GM23338 (cell line): ENCODE measurements around the gene IFNA17. TPM values are rescaled to one million over a fixed set of nuclear protein-coding genes. Genes with fewer than 3 reads are reported as not detected.

Experiments used
- ATAC-seq: fragments of 200-7000 bp; cut with Tn5 transposase; 3 replicates; pipeline ENCODE4 v1.9.1; 2020
- DNase-seq: peaks from one replicate; pipeline ENCODE4 v3.0.0-alpha.2; 2015; ENCODE audit warnings: low spot score
- H2AFZ ChIP-seq: fragments of 200-600 bp; sonication (generic); 2 replicates; pipeline ENCODE4 v1.8.0; 2016; ENCODE audit warnings: antibody characterized with exemption, mild to moderate bottlenecking, moderate library complexity
- H3F3A ChIP-seq: fragments of 200-600 bp; sonication (generic); replicated peaks from 2 replicates; pipeline ENCODE4 v1.8.0; 2017; ENCODE audit warnings: antibody characterized with exemption, mixed run types, low read depth
- H3K27ac ChIP-seq: fragments of 200-600 bp; sonication (generic); 2 replicates; pipeline ENCODE4 v1.6.1; 2016; ENCODE audit warnings: low read depth
- H3K27me3 ChIP-seq: fragments of 200-600 bp; sonication (generic); 2 replicates; pipeline ENCODE4 v1.8.0; 2016; ENCODE audit warnings: mild to moderate bottlenecking, mixed run types, moderate library complexity; ENCODE audit not compliant: insufficient read depth
- H3K36me3 ChIP-seq: fragments of 200-600 bp; sonication (generic); 2 replicates; pipeline ENCODE4 v1.8.0; 2016; ENCODE audit warnings: mild to moderate bottlenecking; ENCODE audit not compliant: insufficient read depth
- H3K4me1 ChIP-seq: fragments of 200-600 bp; sonication (generic); 2 replicates; pipeline ENCODE4 v1.8.0; 2016; ENCODE audit warnings: mild to moderate bottlenecking, moderate library complexity; ENCODE audit not compliant: insufficient read depth
- H3K4me2 ChIP-seq: fragments of 200-600 bp; sonication (generic); 2 replicates; pipeline ENCODE4 v1.7.1; 2017; ENCODE audit warnings: mixed run types
- H3K4me3 ChIP-seq: fragments of 200-600 bp; sonication (generic); 2 replicates; pipeline ENCODE4 v1.6.1; 2016; ENCODE audit warnings: mixed run types
- H3K79me2 ChIP-seq: fragments of 200-600 bp; sonication (generic); replicated peaks from 2 replicates; pipeline ENCODE4 v1.8.0; 2017; ENCODE audit warnings: mild to moderate bottlenecking; ENCODE audit not compliant: insufficient read depth
- H3K9me2 ChIP-seq: fragments of 200-600 bp; sonication (generic); 2 replicates; pipeline ENCODE4 v1.8.0; 2017; ENCODE audit not compliant: insufficient read depth
- H4K20me1 ChIP-seq: fragments of 200-600 bp; sonication (generic); replicated peaks from 2 replicates; pipeline ENCODE4 v1.8.0; 2017; ENCODE audit warnings: mild to moderate bottlenecking; ENCODE audit not compliant: insufficient read depth
- H3K27ac Mint-ChIP-seq: 2 replicates; pipeline ENCODE4 v1.8.0; 2020; ENCODE audit warnings: inconsistent platforms, mild to moderate bottlenecking, moderate library complexity, mixed read lengths
- H3K27me3 Mint-ChIP-seq: 3 replicates; pipeline ENCODE4 v1.8.0; 2022; ENCODE audit warnings: low read depth, mild to moderate bottlenecking, moderate library complexity, mixed read lengths, inconsistent platforms; ENCODE audit not compliant: insufficient read depth, poor library complexity
- H3K36me3 Mint-ChIP-seq: 3 replicates; pipeline ENCODE4 v1.8.0; 2021; ENCODE audit warnings: low read depth, mild to moderate bottlenecking, inconsistent platforms, moderate library complexity, mixed read lengths
- H3K4me1 Mint-ChIP-seq: 3 replicates; pipeline ENCODE4 v1.8.0; 2020; ENCODE audit warnings: mild to moderate bottlenecking, inconsistent platforms, mixed read lengths
- H3K4me3 Mint-ChIP-seq: 3 replicates; pipeline ENCODE4 v1.8.0; 2021; ENCODE audit warnings: moderate library complexity, mild to moderate bottlenecking, inconsistent platforms, mixed read lengths
- H3K9me3 Mint-ChIP-seq: 3 replicates; pipeline ENCODE4 v1.8.0; 2020; ENCODE audit warnings: moderate library complexity, mild to moderate bottlenecking, inconsistent platforms, mixed read lengths
- CREB1 ChIP-seq: fragments of 250-450 bp; sonication (Bioruptor Pico); IDR thresholded peaks from 2 replicates; pipeline ENCODE4 v1.5.0; 2020; ENCODE audit warnings: low read depth, mild to moderate bottlenecking, moderate library complexity
- CTCF ChIP-seq, 2 experiments: fragments of 200-600 bp in 1 of 2; sonication (generic) in 1 of 2; conservative IDR thresholded peaks; 2 replicates each; pipeline versions ENCODE4 v1.5.1 to v1.6.1; 2016 to 2017; ENCODE audit warnings: antibody characterized with exemption in 2 of 2, low read depth in 2 of 2, mild to moderate bottlenecking in 2 of 2, moderate library complexity in 1 of 2
- ETS1 ChIP-seq: IDR thresholded peaks from 2 replicates; pipeline ENCODE4 v1.6.1; 2016; ENCODE audit warnings: antibody characterized with exemption
- EZH2 ChIP-seq: fragments of 200-600 bp; sonication (generic); IDR thresholded peaks from one replicate; pipeline ENCODE4 v1.8.0; 2017; ENCODE audit warnings: antibody characterized with exemption, mild to moderate bottlenecking, low read depth; ENCODE audit not compliant: unreplicated experiment
- EZH2phosphoT487 ChIP-seq: fragments of 200-600 bp; sonication (generic); IDR thresholded peaks from one replicate; pipeline ENCODE4 v1.8.1; 2018; ENCODE audit warnings: antibody characterized with exemption; ENCODE audit not compliant: unreplicated experiment
- JUNB ChIP-seq: IDR thresholded peaks from one replicate; pipeline ENCODE4 v1.6.1; 2016; ENCODE audit warnings: antibody characterized with exemption; ENCODE audit not compliant: unreplicated experiment
- NANOG ChIP-seq: IDR thresholded peaks from 2 replicates; pipeline ENCODE4 v1.6.1; 2016; ENCODE audit warnings: antibody characterized with exemption, borderline replicate concordance
- POLR2AphosphoS5 ChIP-seq: IDR thresholded peaks from 2 replicates; pipeline ENCODE4 v1.6.1; 2016; ENCODE audit warnings: antibody characterized with exemption, low read depth
- REST ChIP-seq: IDR thresholded peaks from one replicate; pipeline ENCODE4 v1.6.1; 2018; ENCODE audit warnings: antibody characterized with exemption; ENCODE audit not compliant: unreplicated experiment
- STAT1 ChIP-seq: IDR thresholded peaks from one replicate; pipeline ENCODE4 v1.6.1; 2016; ENCODE audit warnings: antibody characterized with exemption; ENCODE audit not compliant: unreplicated experiment
- ZNF114 ChIP-seq: fragments of 250-450 bp; sonication (Bioruptor Pico); IDR thresholded peaks from 2 replicates; pipeline ENCODE4 v1.5.0; 2020; ENCODE audit warnings: mild to moderate bottlenecking, moderate library complexity
- ZNF331 ChIP-seq: fragments of 250-450 bp; sonication (Bioruptor Pico); IDR thresholded peaks from 2 replicates; pipeline ENCODE4 v1.5.0; 2020; ENCODE audit warnings: low read depth, mild to moderate bottlenecking, moderate library complexity
- ZNF462 ChIP-seq: fragments of 250-450 bp; sonication (Bioruptor Pico); IDR thresholded peaks from 2 replicates; pipeline ENCODE4 v1.5.0; 2020; ENCODE audit warnings: mild to moderate bottlenecking, moderate library complexity
- long read RNA-seq: library from polyadenylated mRNA; unstranded; transcript quantifications from one replicate; pipeline ENCODE4 v2.0.0, GENCODE V29; 2020; ENCODE audit not compliant: unreplicated experiment
- polyA plus RNA-seq: library from polyadenylated mRNA; unstranded; fragments of >200 nt; fragmentation: Nextera tagmentation; extraction: Ambion mirVana; gene quantifications from 2 replicates; pipeline ENCODE4 v1.2.1, GENCODE V29; 2016
- total RNA-seq: library from RNA; depleted of rRNA; stranded (reverse); fragments of >200 nt; shearing (Covaris generic); gene quantifications from 2 replicates; pipeline ENCODE4 v1.2.3, GENCODE V29; 2014; rRNA removed

Gene IFNA17
- total RNA-seq: not detected in 2 replicates
- not detected in 2 replicates for polyA plus RNA-seq
- long read RNA-seq: 0 reads

- Histone ChIP-seq H3K27ac (no peak within 1 kb of the TSS), H3F3A (no peaks in the 10 kb centered on the region), H3K4me2 (no peak within 1 kb of the TSS), H3K79me2 (no peaks in the 10 kb centered on the region), H4K20me1 (no peaks in the 10 kb centered on the region), H3K4me1 (no peaks in the 10 kb centered on the region), H3K36me3 (no peaks in the 10 kb centered on the region), H3K4me3 (no peak within 1 kb of the TSS), H3K27me3 (no peaks in the 10 kb centered on the region), H2AFZ (no peak within 1 kb of the TSS), H3K9me2 (no peaks in the 10 kb centered on the region)
- Mint-ChIP-seq H3K4me1 (no peaks in the 10 kb centered on the region), H3K4me3 (no peak within 1 kb of the TSS), H3K27ac (no peak within 1 kb of the TSS), H3K36me3 (no peaks in the 10 kb centered on the region), H3K9me3 (no peaks in the 10 kb centered on the region), H3K27me3 (no peaks in the 10 kb centered on the region)
- DNase-seq: no peak
- TF ChIP-seq POLR2AphosphoS5: no peak
- no peak for TF ChIP-seq ZNF462 (CRISPR knock-in tag)
- no peak for TF ChIP-seq ETS1
- TF ChIP-seq ZNF114 (CRISPR knock-in tag): no peak
- TF ChIP-seq ZNF331: no peak
- no peak for TF ChIP-seq REST
- no peak for TF ChIP-seq CREB1 (CRISPR knock-in tag)
- TF ChIP-seq NANOG: no peak
- TF ChIP-seq CTCF (conservative IDR thresholded peaks at IDR 0.05; ENCODE audit: low read depth in 2 of 2): no peak
- no peak for TF ChIP-seq STAT1
- no peak for TF ChIP-seq EZH2phosphoT487
- no peak for TF ChIP-seq JUNB
- no peak for TF ChIP-seq EZH2
- ATAC-seq: no peak
Measured at GRCh38 chr9:21228122-21228521, at the start of gene IFNA17. IFNA17 (minus strand) TSS chr9:21228222; CDS start chr9:21228173, 49 bp downstream.
